HS-27A (cell line): ENCODE data around the gene SLC38A3.
"Not testable (repeated sequence)": the region's sequence is repeated elsewhere in the genome, so short reads cannot be mapped to it uniquely, and the experiment has no call there.

Experiments used
- DNase-seq: peaks from one replicate; pipeline ENCODE4 v3.0.0-alpha.2; 2012; ENCODE audit warnings: low read depth, missing footprints

Gene SLC38A3

DNA sequence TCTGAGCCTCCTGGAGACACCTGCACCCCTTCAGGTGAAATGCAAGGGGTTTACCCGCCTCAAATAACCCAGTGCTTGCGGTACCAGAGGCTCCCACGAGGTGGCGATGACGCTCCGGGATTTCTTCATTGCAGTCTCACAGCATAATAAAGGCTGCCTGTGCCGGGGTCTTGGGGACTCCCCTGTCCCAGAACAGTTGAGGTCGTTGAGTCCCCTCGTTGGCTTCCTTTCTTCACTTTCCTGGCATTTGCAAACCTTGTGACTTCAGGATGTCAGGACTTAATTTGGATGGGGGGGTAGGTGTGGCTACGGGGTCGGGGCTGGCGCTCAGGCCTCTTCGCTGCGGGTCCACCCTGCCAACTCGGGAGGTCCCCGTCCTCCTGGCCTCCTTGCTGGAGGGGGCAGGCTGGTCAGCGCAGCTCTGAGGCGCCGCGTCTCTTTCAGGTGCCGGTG lies 12.4 kb upstream of the SLC38A3 start:
- DNase-seq = no peak

DNA sequence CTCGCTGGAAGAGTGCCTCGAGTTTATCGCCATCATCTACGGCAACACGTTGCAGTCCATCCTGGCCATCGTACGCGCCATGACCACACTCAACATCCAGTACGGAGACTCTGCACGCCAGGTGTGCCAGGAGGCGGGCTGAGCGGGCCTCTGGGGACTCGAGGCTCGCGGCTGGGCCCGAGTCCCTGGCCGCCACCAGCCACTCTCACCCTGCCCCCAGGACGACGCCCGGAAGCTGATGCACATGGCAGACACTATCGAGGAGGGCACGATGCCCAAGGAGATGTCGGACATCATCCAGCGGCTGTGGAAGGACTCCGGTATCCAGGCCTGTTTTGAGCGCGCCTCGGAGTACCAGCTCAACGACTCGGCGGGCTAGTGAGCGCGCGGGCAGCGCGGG lies 11.8 kb upstream of the SLC38A3 start:
- no peak for DNase-seq

DNA sequence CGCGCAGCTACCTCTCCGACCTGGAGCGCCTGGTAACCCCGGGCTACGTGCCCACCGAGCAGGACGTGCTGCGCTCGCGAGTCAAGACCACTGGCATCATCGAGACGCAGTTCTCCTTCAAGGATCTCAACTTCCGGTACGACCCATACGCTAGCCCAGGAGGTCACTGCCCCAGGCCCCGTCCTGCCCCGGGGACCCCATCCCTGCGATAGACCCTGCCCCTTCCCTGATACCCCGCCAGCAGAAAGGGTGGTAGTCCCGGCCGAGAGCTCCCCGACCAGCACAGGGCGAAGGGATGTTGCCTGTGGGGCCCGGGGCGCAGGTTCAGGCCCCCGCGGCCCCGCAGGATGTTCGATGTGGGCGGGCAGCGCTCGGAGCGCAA lies 11.3 kb upstream of the SLC38A3 start:
- DNase-seq = no peak

DNA sequence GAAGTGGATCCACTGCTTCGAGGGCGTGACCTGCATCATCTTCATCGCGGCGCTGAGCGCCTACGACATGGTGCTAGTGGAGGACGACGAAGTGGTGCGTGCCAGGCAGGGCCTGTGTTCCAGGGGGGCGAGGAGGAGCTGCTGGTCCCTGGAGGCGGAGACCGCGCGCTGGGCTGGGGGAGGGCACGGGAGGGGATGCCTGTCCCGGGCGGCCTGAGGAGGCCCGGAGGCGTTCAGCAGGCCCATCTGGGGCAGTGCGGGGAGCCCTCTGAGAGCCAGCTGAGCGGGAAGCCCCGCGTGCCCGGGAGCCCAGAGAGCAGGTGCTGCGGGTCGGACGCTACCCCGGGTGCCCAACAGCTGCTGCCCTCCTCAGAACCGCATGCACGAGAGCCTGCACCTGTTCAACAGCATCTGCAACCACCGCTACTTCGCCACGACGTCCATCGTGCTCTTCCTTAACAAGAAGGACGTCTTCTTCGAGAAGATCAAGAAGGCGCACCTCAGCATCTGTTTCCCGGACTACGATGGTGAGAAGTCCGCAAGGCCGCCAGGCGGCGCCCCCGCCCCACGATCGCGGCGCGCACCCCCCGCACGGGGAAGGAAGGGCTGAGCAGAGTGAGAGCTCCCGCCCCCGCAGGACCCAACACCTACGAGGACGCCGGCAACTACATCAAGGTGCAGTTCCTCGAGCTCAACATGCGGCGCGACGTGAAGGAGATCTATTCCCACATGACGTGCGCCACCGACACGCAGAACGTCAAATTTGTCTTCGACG lies 10.8 kb upstream of the SLC38A3 start:
- no peak for DNase-seq

DNA sequence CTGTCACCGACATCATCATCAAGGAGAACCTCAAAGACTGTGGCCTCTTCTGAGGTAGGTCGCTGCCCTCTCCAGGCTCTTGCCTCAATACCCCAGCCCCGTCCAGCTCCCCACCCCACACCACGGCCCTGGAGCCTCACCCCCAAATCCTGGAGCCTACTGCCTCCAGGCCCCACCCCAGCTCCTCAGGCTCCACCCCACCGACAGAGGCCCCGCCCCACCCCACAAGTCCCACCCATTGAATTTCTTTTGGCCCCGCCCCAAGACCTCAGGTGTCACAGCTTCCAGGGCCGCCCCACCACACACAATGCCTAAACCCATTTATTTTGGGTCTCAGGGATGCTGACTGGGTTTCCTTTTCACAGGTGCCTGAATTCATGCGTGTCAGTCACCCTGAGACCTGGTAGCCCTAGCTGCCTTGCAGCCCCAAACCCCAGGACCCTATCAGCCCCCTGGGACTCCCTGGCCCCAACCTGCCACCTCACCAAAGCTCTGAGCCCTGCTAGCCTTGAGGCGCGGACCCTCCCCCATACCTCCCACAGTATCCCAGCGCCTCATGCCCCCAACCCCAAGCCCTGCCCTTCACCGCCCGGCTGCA lies 10.1 kb upstream of the SLC38A3 start:
- DNase-seq = no peak

DNA sequence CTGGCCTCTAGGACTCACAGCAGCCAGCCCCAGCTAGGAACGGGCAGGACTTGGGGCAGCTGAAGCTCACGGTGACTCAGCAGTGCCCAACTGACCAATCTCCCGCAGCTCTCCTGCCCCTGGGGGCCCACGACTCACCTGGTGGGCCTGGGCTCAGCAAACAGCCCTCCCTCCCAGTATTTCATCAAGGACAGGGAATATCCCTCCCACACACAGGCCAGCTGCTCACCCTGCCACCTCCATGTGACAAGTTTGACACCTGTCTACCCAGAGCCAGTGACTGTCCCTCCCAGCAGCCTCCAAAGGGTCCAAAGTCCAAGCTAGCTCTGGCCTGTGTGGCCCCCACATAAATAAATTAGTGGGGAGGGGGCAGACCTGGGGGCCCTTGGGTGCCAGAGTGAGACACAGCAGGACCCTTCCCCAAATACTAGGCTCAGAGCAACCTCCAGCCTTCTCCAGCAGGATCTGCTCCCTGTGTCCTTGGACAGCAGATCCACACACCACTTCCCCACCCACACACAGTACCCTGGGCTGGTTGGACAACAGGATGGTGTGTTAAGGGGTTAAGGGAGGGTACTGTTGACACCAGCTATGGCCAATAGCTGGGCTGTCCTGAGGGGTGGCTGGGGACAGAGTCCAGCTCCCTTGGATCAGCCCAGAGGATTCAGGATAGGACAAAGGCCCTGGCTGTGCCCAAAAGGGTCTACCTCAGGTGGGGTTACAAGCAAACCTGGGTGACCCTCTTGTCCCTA lies 9.4 kb upstream of the SLC38A3 start:
- DNase-seq = no peak

- DNase-seq = no peak
Observed at GRCh38 chr3:50196253-50196801, 8.7 kb upstream of the SLC38A3 start.

GRCh38 chr3:50201573-50202315 lies 3.3 kb upstream of the SLC38A3 start:
- no peak for DNase-seq

DNA sequence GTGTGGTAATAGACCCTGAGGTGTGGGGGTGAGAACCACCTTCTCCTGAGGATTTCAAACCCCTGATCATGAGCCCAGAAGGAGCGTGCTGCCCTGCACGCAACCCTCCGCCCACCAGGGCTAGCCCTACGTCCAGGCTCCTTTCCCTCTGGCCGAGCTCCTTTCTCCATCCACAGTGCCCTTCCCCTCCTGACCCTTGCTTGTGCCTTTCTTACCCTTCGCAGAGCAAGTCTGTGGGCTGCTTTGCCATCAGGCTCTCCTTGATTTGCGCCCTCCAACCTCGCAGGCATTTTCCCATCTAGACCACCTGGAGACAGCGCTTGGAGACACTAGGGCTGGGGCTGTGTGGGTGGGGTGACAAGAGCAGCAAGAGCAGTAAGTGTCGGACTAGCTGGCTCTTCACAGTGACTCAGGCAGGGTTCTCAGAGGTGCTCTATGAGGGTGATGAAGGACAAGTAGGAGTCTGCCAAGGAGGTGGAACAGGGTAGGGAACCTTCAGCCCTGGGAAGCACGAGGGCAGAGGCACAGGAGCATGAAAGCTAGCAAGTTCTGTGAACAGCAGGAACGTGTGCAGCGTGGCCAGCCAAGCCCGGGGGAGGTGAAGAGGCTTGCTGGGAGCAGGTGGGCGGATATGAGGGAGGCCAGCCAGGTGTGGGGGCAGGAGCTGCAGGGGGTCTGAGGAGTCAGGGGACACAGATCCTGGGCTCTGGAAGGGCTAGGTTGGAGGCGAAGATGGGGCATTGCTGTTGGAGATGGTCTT lies 2.5 kb upstream of the SLC38A3 start:
- DNase-seq = no peak

- DNase-seq = no peak
Observed at GRCh38 chr3:50203113-50203808, 1.8 kb upstream of the SLC38A3 start.

GRCh38 chr3:50203809-50204803 lies 965 bp upstream of the SLC38A3 start:
- no peak for DNase-seq

DNA sequence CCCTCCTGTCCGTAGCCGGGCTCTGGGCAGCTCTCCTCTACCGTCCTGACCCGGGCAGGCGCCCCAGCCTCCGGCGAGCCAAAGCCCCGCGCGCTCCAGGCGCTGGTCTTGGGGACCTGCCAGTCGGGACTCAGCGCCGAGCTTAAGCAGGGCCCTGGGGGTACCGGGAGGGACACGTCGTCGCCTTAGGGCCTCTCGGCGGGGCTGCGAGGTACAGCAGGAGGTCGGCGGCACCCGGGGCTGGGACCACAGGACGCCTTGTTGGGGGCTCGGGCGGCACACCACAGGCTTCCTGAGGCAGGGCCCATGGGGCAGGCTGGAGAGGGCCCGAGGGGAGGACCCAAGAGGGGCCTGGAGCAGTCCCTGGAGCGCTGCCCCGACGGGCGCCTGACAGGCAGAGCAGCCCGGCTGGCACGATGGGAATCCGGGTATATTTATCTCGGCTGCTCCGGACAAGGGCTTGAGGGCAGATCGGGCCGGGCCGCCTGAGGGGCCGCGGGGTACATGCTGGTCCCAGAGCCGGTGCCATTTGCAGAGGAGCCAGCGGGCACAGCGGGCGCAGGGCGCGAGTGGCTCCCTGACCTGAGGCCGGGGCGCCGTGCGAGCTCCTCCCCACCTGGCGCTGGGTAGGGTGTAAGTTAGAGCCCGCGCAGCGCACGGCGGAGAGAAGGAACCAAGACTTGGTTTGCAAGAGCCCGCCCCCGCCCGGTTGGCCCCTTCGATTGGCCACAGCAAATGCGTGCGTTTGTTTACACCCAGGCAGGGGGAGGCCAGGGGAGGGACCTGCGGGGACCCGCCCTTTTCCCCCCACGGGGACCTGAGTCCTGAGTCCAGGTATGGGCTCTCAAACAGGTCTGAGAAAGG lies 574 bp downstream of the SLC38A3 start:
- DNase-seq = no peak

DNA sequence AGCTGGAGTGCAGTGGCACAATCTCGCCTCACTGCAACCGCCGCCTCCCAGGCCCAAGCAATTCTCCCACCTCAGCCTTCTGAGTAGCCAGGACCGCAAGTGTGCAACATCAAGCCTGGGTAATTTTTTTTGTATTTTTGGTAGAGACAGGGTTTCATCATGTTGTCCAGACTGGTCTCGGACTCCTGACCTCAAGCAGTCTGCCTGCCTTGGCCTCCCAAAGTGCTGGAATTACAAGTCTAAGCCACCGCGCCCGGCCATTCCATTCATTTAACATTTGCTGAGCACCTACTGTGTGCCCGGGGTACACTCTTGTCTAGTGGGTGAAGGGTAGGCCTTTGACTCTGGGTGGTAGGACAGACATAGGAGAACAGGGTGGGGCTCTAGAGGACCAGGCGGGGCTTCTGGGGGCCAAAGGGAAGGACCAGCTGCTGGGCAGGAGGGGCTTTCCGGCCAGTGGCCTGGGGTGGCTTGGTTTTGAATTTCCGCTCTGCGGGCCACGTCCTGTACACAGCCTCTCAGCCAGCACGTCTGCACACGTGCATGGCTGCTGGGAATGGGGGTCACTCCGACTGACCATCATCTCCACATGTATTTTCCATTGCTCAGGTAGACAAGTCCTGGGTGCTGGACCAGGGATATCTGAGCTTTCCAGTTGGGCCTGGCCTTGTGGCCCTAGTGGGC lies 2.4 kb downstream of the SLC38A3 start:
- DNase-seq = no peak

- no peak for DNase-seq
Observed at GRCh38 chr3:50208677-50209344, 3.7 kb downstream of the SLC38A3 start.

DNA sequence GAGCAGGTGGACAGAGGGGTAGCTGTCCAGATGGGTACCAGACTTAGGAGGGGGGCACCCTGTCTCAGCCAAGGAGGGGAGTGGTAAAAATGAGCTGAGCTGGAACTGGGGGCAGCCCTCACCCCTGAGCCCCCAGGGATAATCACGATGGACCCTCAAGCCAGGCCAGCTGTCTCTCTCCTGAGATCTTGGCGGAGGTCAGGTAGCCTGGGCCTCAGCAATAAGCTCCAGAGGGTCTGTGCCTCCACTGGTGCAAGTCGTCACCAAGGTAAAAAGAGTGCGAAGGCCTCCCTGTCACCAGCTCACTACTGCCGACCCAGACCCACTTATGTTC lies 5.1 kb downstream of the SLC38A3 start:
- no peak for DNase-seq

- DNase-seq = no peak
Observed at GRCh38 chr3:50210510-50211367, 5.7 kb downstream of the SLC38A3 start.

GRCh38 chr3:50211368-50211717 lies 6.3 kb downstream of the SLC38A3 start:
- not testable (repeated sequence) for DNase-seq
